Raji (cell line): Measurements from ENCODE around the gene ARHGAP23.

Experiments
- POLR2A ChIP-seq: IDR thresholded peaks from 2 replicates; pipeline ENCODE4 v1.6.1; 2011; ENCODE audit warnings: low read depth, low read length, control low read depth; ENCODE audit not compliant: insufficient read depth

Gene ARHGAP23

GRCh38 chr17:38417210-38417951 is 10.9 kb upstream of the ARHGAP23 start:
- TF ChIP-seq POLR2A, result no peak

GRCh38 chr17:38418062-38418692 is 10.1 kb upstream of the ARHGAP23 start:
- no peak for TF ChIP-seq POLR2A

DNA sequence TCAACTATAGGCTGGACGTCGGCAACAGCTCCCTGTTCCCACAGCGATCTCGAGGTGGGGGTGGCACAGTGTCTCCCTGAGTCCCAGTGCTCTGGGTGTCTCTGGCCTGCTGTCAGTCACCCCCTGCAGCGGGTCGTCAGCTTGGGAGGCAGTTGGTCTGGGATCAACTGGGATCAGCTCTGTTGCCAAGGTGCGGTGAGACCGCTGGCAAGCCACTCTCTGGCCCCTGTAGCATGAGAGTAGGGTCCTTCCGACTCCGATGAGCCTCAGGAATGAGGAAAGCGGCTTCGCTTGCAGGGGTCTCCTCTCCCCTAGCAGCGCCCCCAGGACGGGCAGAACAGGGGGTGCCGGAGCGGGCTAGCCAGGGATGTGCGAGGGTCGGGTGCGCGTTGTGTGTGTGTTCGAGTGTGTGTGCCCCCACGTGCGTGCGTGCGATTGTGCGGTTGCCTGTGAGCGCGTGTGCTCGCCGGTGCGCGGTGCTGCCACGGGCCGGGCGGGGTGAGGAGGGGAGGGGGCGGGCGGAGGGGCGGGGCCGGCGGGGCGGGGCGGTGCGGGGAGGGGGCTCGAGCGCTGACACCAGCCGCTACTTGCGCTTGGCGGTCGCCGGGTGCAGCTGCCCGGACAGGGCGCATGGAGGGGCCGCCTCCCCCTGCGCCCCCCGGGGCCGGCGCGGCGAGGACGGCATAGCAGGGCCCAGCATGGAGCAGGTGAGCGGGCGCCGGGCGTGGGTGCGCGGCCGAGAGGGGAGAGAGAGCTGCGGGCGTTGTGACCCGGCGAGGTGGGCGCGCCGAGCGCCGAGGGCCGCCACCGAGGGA is 9.4 kb upstream of the ARHGAP23 start:
- TF ChIP-seq POLR2A, result no peak

DNA sequence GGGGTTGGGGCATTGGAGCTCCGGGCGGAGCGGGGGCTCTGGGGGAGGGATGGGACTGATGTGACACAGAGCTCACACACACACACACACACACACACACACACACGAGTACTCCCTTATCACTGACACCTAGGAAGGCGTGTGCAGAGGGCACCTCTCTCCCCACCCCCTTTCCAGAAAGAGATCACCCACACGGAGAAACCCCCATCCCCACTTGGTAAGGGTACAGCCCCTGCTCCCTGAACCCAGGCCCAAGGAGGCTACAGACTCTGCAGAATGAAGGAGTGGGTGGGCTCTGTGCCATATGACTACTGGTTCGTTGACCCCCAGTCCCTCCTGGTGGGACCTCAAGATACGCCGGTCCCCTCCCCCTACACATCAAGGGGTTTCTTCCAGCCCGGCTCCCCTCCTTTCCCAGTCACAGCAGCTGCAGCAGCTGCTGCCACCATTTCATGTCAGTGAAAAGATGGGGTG is 8.7 kb upstream of the ARHGAP23 start:
- no peak for TF ChIP-seq POLR2A

DNA sequence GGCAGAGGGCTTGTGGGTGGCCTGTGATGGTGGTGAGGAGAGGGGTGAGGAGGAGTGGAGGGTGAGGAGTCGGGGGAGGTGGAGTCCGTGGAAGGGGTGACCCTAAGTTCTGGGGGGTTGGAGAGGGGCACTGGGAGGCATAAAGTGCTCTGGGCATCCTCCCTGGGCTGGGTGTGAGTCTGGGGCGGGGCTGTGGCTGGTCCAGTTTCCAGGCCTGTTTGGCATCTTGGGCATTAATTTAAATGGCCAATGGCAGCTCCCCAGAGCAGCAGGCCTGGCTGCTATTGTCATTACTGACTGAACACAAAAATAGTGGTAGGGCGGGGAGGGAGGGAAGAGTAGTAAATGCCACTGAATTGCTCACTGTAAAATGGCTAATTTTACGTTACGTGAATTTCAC is 7.7 kb upstream of the ARHGAP23 start:
- no peak for TF ChIP-seq POLR2A

DNA sequence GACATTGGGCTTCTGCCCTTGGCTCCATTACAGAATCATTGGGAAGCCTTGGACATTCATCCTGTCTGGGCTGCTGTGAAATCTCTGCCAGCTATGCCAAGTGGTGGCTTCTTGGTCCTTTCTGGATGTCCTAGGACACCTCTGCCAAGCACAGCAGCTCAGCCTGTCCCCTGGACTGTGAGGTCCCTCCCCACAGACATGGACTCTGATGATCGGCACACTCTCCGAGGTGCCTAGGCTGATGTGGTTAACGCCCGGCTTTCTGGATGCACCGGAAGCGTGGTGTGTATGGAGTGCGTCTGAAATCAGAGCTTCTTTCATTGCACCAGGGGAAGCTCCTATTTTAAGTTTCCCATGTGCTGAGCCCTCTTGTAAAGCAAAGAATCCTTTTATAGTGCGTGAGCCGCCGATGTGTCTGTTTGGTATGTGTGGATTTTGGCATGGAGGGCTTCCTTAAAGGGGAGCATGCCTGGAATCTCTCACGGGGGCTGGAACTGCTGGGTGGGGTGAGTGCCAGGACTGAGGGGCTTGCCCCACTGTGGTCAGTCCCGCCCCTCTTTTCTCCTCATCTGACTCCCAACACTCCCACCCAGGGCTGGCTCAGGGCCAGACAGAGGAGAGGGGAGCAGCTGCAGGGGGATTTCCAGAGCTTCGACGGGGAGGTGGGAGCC is 7.0 kb upstream of the ARHGAP23 start:
- TF ChIP-seq POLR2A, result no peak

GRCh38 chr17:38421871-38422827 is 6.1 kb upstream of the ARHGAP23 start:
- no peak for TF ChIP-seq POLR2A

DNA sequence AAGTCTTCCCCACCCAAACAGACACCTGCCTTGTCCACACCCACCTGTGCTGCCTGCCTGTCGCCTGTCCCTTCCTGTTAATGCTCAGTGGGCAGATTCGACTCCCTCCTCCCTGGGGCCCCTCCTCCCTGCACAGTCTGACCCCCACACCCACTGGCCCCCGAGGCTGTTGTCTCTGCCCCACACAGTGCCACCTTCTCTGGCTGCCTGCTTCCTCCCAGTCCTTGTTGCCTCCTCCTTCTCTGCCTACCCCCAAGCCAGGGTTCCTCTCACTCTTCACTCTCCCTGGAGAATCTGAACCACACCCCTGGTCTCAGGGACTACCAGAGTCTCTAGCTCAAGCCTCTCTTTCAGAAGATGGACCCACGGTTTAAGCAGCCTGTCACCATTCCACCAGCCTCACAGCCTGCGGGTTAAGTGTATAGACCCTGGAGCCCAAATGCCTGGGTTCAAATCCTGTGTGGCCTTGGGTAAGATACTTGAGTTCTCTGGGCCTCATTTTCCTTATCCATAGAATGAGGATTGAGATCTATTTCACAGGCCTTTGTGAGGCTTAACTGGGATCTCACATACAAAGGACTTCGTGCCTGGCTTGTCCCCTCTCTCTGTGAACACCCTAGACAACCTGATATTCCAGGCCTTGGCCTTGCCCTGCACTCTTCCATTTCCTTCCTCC is 3.8 kb upstream of the ARHGAP23 start:
- no peak for TF ChIP-seq POLR2A

GRCh38 chr17:38425031-38425430 is 3.2 kb upstream of the ARHGAP23 start:
- TF ChIP-seq POLR2A, result no peak

DNA sequence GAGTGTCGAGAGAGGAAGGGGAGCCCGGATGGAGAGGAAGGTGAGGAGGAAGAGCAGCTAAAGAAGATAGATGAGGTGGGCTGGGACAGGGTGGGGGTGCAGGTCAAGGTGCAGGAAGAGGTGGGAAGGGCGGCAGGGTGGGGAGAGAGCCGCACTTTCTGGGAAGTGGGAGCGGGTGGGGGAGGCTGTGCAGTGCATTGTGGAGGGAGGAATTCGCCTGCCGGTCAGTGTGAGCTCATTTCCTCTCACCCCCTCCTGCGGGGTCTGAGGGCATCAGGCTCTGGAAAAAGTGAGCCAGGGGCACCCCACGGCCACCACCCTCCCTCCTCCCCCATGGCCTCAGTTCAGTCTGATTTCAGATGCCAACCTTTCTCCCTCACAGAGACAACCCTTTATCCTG is 2.5 kb upstream of the ARHGAP23 start:
- no peak for TF ChIP-seq POLR2A

GRCh38 chr17:38426441-38426840 is 1.8 kb upstream of the ARHGAP23 start:
- no peak for TF ChIP-seq POLR2A

GRCh38 chr17:38427160-38427949 is 909 bp upstream of the ARHGAP23 start:
- TF ChIP-seq POLR2A, result no peak
